Measurements from ENCODE around the gene SEMA3E. TPM values are rescaled to one million over a fixed set of nuclear protein-coding genes. Genes with fewer than 3 reads are reported as not detected.

SEMA3E gene
- total RNA-seq, 5 donors from 2014 or later (not counting 1 experiment from before 2014, with no cell fraction given), result not detected

DNA sequence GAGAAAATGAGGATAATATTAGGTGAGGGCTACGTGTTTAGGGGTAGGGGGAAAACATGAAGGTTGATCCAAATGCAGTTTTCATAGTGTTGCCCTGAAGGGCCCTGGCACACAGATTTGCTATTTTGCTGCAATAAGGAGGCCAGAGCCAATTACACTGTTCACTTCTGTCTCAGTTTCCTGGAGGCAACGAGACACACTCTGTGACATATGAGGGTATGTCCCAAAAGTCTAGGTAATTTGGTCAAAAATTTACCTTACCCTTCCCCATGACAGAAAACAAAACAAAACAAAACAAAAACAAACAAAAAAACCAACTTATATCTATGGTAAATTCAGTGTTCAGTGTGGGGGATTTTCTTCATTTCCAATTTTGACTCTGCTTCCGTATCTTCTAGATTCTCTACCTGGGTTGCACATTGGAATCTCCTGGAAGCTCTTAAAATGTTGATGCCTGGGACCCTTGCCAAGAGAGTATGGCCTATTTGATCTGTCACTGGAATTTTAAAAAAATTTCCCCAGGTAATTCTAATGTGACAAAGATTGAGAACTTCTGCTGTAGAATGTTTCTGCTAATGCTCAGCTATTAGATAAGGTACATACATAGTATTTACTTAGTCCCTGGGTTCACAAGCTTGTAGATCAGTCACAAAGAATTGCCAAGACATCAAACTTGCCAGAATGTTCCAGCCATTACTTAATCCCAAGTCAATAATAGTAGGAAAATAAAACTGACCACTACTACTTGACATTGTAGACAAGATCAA is 139.5 kb downstream of the SEMA3E start:
- Histone ChIP-seq H3K36me3 (ENCODE audit: control insufficient read depth in 2 of 2, extremely low read depth in 1 of 2, insufficient read depth in 1 of 2, low read length in 1 of 2) (no peaks in the 10 kb centered on the region), H3K27ac (ENCODE audit: low read length) (no peak overlapping the region), H3K4me1 (ENCODE audit: control insufficient read depth in 1 of 2, extremely low read depth in 1 of 2, insufficient read depth in 2 of 2, low read length in 2 of 2) (no peaks in the 10 kb centered on the region), H3K4me3 (ENCODE audit: control insufficient read depth in 1 of 2, extremely low read depth in 1 of 2, low read length in 1 of 2) (no peak overlapping the region), H3K9me3 (no peaks in the 10 kb centered on the region), H3K27me3 (replicated peaks in 1 of 2; ENCODE audit: control insufficient read depth in 2 of 2, extremely low read depth in 1 of 2, insufficient read depth in 2 of 2, low read length in 1 of 2) (no peaks in the 10 kb centered on the region)
- H3K9me3 Mint-ChIP-seq, result peaks cover 0 to 6% (median 3%) of the 10 kb centered on the region in 3 donors
- H3K4me3 Mint-ChIP-seq, result no peak overlapping the region
- ATAC-seq (replicated peaks in 1 of 4) (no peak), DNase-seq (no peak)
- WGBS (ENCODE audit: insufficient coverage), result 100% methylated on average over 1 of the region's 3 CpGs
- H3K4me1 Mint-ChIP-seq, result no peaks in the 10 kb centered on the region
- no peaks in the 10 kb centered on the region for H3K36me3 Mint-ChIP-seq
- no peaks in the 10 kb centered on the region for H3K27me3 Mint-ChIP-seq
- CTCF ChIA-PET, result no interaction called here
- POLR2A ChIA-PET, result no interaction called here
- no peak overlapping the region for H3K27ac Mint-ChIP-seq

DNA sequence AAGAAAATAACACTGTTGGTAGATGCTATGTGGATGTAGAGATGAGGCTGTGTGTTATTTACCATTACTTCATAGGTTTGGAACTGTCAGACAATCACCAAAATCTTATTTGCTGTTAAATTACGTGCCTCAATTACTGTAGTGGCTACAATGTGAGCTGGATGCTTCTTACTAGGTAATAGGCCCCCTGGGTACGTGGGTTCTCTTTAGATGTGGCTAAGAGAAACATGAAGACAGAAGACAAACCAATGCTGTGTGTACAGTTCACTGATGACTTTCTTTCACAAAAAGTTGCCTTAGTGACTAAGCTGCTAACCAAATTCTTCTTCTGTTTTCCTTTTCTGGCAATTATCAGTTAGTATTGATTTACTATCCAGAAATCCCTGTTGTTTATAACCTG is 144.6 kb downstream of the SEMA3E start:
- Histone ChIP-seq H3K9me3 (no peaks in the 10 kb centered on the region), H3K36me3 (ENCODE audit: control insufficient read depth in 2 of 2, extremely low read depth in 1 of 2, insufficient read depth in 1 of 2, low read length in 1 of 2) (no peaks in the 10 kb centered on the region), H3K27ac (ENCODE audit: low read length) (no peak overlapping the region), H3K27me3 (replicated peaks in 1 of 2; ENCODE audit: control insufficient read depth in 2 of 2, extremely low read depth in 1 of 2, insufficient read depth in 2 of 2, low read length in 1 of 2) (no peaks in the 10 kb centered on the region), H3K4me3 (ENCODE audit: control insufficient read depth in 1 of 2, extremely low read depth in 1 of 2, low read length in 1 of 2) (no peak overlapping the region), H3K4me1 (ENCODE audit: control insufficient read depth in 1 of 2, extremely low read depth in 1 of 2, insufficient read depth in 2 of 2, low read length in 2 of 2) (no peaks in the 10 kb centered on the region)
- H3K4me1 Mint-ChIP-seq, result no peaks in the 10 kb centered on the region
- H3K4me3 Mint-ChIP-seq, result no peak overlapping the region
- peaks cover 0 to 4% (median 0%) of the 10 kb centered on the region in 3 donors for H3K9me3 Mint-ChIP-seq
- WGBS (ENCODE audit: insufficient coverage), result 59% methylated on average over 2 of the region's 2 CpGs
- POLR2A ChIA-PET, result no interaction called here
- no peak overlapping the region for H3K27ac Mint-ChIP-seq
- ATAC-seq (replicated peaks in 1 of 4) (no peak), DNase-seq (no peak)
- CTCF ChIA-PET, result no interaction called here
- no peaks in the 10 kb centered on the region for H3K27me3 Mint-ChIP-seq
- no peaks in the 10 kb centered on the region for H3K36me3 Mint-ChIP-seq

GRCh38 chr7:83502636-83503035 is 146.3 kb downstream of the SEMA3E start:
- H3K27me3 Mint-ChIP-seq, result no peaks in the 10 kb centered on the region
- ChIA-PET CTCF (no interaction called here), POLR2A (no interaction called here)
- no peaks in the 10 kb centered on the region for H3K36me3 Mint-ChIP-seq
- peaks cover 0 to 4% (median 0%) of the 10 kb centered on the region in 3 donors for H3K9me3 Mint-ChIP-seq
- Histone ChIP-seq H3K4me1 (ENCODE audit: control insufficient read depth in 1 of 2, extremely low read depth in 1 of 2, insufficient read depth in 2 of 2, low read length in 2 of 2) (no peaks in the 10 kb centered on the region), H3K27me3 (replicated peaks in 1 of 2; ENCODE audit: control insufficient read depth in 2 of 2, extremely low read depth in 1 of 2, insufficient read depth in 2 of 2, low read length in 1 of 2) (no peaks in the 10 kb centered on the region), H3K9me3 (no peaks in the 10 kb centered on the region), H3K36me3 (ENCODE audit: control insufficient read depth in 2 of 2, extremely low read depth in 1 of 2, insufficient read depth in 1 of 2, low read length in 1 of 2) (no peaks in the 10 kb centered on the region), H3K4me3 (ENCODE audit: control insufficient read depth in 1 of 2, extremely low read depth in 1 of 2, low read length in 1 of 2) (no peak overlapping the region), H3K27ac (ENCODE audit: low read length) (no peak overlapping the region)
- no peak overlapping the region for H3K27ac Mint-ChIP-seq
- DNase-seq (no peak), ATAC-seq (replicated peaks in 1 of 4) (no peak)
- H3K4me3 Mint-ChIP-seq, result no peak overlapping the region
- no CpG with 5 or more reads among the region's 2 CpGs for WGBS (ENCODE audit: insufficient coverage)
- H3K4me1 Mint-ChIP-seq, result no peaks in the 10 kb centered on the region

DNA sequence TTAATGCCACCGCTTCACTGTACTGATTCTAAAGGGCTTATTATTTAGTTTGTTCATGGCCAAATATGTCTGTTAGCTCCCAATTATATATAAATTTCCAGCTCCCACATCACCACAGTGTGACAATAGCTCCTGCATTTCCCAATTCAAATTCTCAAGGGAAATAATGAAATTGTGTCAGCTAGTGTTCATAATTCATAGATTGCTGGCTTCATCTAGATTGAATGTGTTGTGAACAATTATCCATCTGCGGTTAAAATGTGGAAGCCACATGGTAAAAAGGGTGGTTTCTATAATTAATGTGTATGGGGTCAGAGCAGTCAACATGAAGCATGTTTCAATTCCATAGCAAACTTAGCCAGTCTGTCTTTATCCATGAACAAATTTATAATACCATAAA is 154.3 kb downstream of the SEMA3E start:
- Histone ChIP-seq H3K36me3 (ENCODE audit: control insufficient read depth in 2 of 2, extremely low read depth in 1 of 2, insufficient read depth in 1 of 2, low read length in 1 of 2) (no peaks in the 10 kb centered on the region), H3K4me1 (ENCODE audit: control insufficient read depth in 1 of 2, extremely low read depth in 1 of 2, insufficient read depth in 2 of 2, low read length in 2 of 2) (no peaks in the 10 kb centered on the region), H3K9me3 (no peaks in the 10 kb centered on the region), H3K27ac (ENCODE audit: low read length) (no peak overlapping the region), H3K4me3 (ENCODE audit: control insufficient read depth in 1 of 2, extremely low read depth in 1 of 2, low read length in 1 of 2) (no peak overlapping the region), H3K27me3 (replicated peaks in 1 of 2; ENCODE audit: control insufficient read depth in 2 of 2, extremely low read depth in 1 of 2, insufficient read depth in 2 of 2, low read length in 1 of 2) (no peaks in the 10 kb centered on the region)
- H3K36me3 Mint-ChIP-seq, result no peaks in the 10 kb centered on the region
- no peak overlapping the region for H3K4me3 Mint-ChIP-seq
- ATAC-seq (replicated peaks in 1 of 4), result no peak
- ChIA-PET CTCF (no interaction called here), POLR2A (no interaction called here)
- peaks cover 0 to 4% (median 3%) of the 10 kb centered on the region in 3 donors for H3K9me3 Mint-ChIP-seq
- no peak overlapping the region for H3K27ac Mint-ChIP-seq
- H3K27me3 Mint-ChIP-seq, result no peaks in the 10 kb centered on the region
- no peaks in the 10 kb centered on the region for H3K4me1 Mint-ChIP-seq
- DNase-seq, result no peak
- WGBS (ENCODE audit: insufficient coverage), result no CpG with 5 or more reads among the region's 2 CpGs

- no peaks in the 10 kb centered on the region for H3K9me3 ChIP-seq
- Mint-ChIP-seq H3K36me3 (no peaks in the 10 kb centered on the region), H3K4me3 (no peak overlapping the region), H3K27ac (no peak overlapping the region), H3K9me3 (peaks cover 4 to 9% (median 7%) of the 10 kb centered on the region in 3 donors), H3K4me1 (no peaks in the 10 kb centered on the region), H3K27me3 (no peaks in the 10 kb centered on the region)
- no peaks in the 10 kb centered on the region for H3K27me3 ChIP-seq (replicated peaks in 1 of 2; ENCODE audit: control insufficient read depth in 2 of 2, extremely low read depth in 1 of 2, insufficient read depth in 2 of 2, low read length in 1 of 2)
- no peak for ATAC-seq (replicated peaks in 1 of 4)
- no peak overlapping the region for H3K27ac ChIP-seq (ENCODE audit: low read length)
- H3K4me1 ChIP-seq (ENCODE audit: control insufficient read depth in 1 of 2, extremely low read depth in 1 of 2, insufficient read depth in 2 of 2, low read length in 2 of 2), result no peaks in the 10 kb centered on the region
- no peak overlapping the region for H3K4me3 ChIP-seq (ENCODE audit: control insufficient read depth in 1 of 2, extremely low read depth in 1 of 2, low read length in 1 of 2)
- WGBS (ENCODE audit: insufficient coverage), result no CpG with 5 or more reads among the region's 3 CpGs
- H3K36me3 ChIP-seq (ENCODE audit: control insufficient read depth in 2 of 2, extremely low read depth in 1 of 2, insufficient read depth in 1 of 2, low read length in 1 of 2), result no peaks in the 10 kb centered on the region
- no peak for DNase-seq
- ChIA-PET POLR2A (no interaction called here), CTCF (no interaction called here)
Measured at GRCh38 chr7:83492802-83493201, 156.1 kb downstream of the SEMA3E start.

- no peak overlapping the region for H3K27ac Mint-ChIP-seq
- peaks cover 4 to 16% (median 10%) of the 10 kb centered on the region in 3 donors for H3K9me3 Mint-ChIP-seq
- CTCF ChIA-PET, result interaction anchor here in 1 of 2 donors (0.5 kb wide), 1 partner anchor 1146 kb away, joined by 7 read pairs; no protein-coding TSS in a partner anchor
- ATAC-seq (replicated peaks in 1 of 4) (no peak), DNase-seq (no peak)
- POLR2A ChIA-PET, result interaction anchor here in 1 of 2 donors (0.6 kb wide), 1 partner anchor 1834 kb away, joined by 3 read pairs; no protein-coding TSS in a partner anchor
- H3K9me3 ChIP-seq, result no peaks in the 10 kb centered on the region
- no peaks in the 10 kb centered on the region for H3K27me3 ChIP-seq (replicated peaks in 1 of 2; ENCODE audit: control insufficient read depth in 2 of 2, extremely low read depth in 1 of 2, insufficient read depth in 2 of 2, low read length in 1 of 2)
- H3K27me3 Mint-ChIP-seq, result no peaks in the 10 kb centered on the region
- H3K36me3 Mint-ChIP-seq, result no peaks in the 10 kb centered on the region
- H3K4me3 Mint-ChIP-seq, result no peak overlapping the region
- no peak overlapping the region for H3K27ac ChIP-seq (ENCODE audit: low read length)
- H3K36me3 ChIP-seq (ENCODE audit: control insufficient read depth in 2 of 2, extremely low read depth in 1 of 2, insufficient read depth in 1 of 2, low read length in 1 of 2), result no peaks in the 10 kb centered on the region
- H3K4me3 ChIP-seq (ENCODE audit: control insufficient read depth in 1 of 2, extremely low read depth in 1 of 2, low read length in 1 of 2), result no peak overlapping the region
- H3K4me1 Mint-ChIP-seq, result no peaks in the 10 kb centered on the region
- WGBS (ENCODE audit: insufficient coverage), result no CpG with 5 or more reads among the region's 2 CpGs
- H3K4me1 ChIP-seq (ENCODE audit: control insufficient read depth in 1 of 2, extremely low read depth in 1 of 2, insufficient read depth in 2 of 2, low read length in 2 of 2), result no peaks in the 10 kb centered on the region
Measured at GRCh38 chr7:83487801-83488200, 161.1 kb downstream of the SEMA3E start.
